HCEC 1CT (cell line): ENCODE results near the gene IFIH1.

Source experiments
- DNase-seq: peaks from one replicate; pipeline ENCODE4 v3.0.0-alpha.2; 2017

IFIH1 gene

GRCh38 chr2:162256591-162256991 lies 61.9 kb downstream of the IFIH1 start:
- peak; percentile 55 for DNase-seq

DNA sequence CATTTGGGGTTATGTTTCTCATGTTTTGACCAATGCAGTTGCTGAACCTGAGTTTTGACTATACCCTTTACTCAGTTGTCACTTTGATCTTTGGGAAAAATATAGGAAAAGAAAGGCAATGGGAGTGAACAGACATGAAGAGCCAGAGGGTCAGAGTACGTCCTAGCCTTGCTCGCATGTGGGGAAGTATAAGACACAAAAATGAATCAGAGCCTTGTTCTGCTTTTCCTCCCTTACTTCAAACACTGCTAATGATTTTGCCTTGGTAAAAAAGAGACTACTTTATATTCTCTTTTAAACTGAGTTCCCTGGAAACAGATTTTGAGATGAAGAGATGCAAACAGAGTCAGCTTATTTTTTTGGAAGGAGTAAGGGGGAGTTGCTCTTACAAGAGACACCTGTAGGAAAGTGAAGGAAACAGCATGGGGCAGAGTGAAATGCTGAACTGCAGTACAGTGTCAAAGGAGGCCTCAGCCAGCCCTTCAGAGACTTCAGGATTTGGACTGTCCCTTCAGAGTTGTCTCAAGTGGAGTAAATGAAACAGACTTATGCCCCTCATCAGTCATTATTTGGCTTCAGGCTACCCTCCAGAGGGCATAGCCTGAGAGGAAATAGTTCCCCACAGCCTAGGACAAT lies 64.1 kb downstream of the IFIH1 start:
- no peak for DNase-seq

DNA sequence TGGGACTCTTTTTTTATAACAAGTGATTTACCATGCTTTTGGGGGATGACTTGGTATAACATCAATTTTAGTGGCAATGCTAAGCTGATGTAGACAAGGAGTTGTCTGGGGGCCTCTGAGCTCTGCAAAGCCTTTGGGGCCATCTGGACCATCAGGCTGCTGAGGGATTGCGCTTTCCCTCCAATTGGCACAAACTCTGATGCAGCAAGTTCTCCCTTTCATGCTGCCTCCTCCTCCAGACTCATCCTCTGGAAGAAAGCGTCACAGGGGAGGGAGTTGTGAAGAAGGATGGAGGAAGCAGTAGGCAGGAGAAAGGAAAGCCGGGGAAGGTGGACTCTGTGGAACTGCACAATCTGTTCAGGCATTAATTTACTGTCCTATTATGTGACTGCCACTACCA lies 65.0 kb downstream of the IFIH1 start:
- DNase-seq: no peak

- DNase-seq: no peak
Observed at GRCh38 chr2:162252153-162252552, 66.3 kb downstream of the IFIH1 start.

GRCh38 chr2:162245781-162246180 lies 72.7 kb downstream of the IFIH1 start:
- peak; percentile 83 for DNase-seq

- DNase-seq: no peak
Observed at GRCh38 chr2:162245061-162245460, 73.4 kb downstream of the IFIH1 start.

GRCh38 chr2:162244541-162245031 lies 73.9 kb downstream of the IFIH1 start:
- DNase-seq: peak; percentile 96

GRCh38 chr2:162243715-162244114 lies 74.8 kb downstream of the IFIH1 start:
- DNase-seq: no peak

- DNase-seq: peak; percentile 96
Observed at GRCh38 chr2:162243294-162243693, 75.2 kb downstream of the IFIH1 start, which contains the start of gene FAP. Gene FAP (minus strand): TSS chr2:162243445. CDS start chr2:162243327, 118 bp downstream.

GRCh38 chr2:162242586-162243280 lies 75.8 kb downstream of the IFIH1 start:
- DNase-seq: peak; percentile 92

DNA sequence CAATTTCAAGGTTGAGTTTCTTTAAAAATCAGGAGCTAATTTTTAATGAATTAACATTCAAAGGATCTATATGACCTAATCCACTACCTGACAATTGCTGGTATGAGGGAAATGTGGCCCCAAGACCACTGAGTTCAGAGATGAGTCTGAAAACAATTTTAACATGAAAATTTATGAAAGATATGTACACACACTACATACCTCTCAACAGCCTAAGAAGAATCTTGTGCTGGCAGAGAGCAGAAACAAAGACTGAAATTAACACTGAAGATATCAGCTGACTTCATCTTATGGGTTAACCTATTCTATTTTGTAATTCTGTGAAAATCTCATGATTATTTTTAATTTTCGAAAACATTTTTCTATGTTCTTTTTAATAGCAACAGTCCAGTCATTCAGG lies 76.9 kb downstream of the IFIH1 start:
- no peak for DNase-seq

DNA sequence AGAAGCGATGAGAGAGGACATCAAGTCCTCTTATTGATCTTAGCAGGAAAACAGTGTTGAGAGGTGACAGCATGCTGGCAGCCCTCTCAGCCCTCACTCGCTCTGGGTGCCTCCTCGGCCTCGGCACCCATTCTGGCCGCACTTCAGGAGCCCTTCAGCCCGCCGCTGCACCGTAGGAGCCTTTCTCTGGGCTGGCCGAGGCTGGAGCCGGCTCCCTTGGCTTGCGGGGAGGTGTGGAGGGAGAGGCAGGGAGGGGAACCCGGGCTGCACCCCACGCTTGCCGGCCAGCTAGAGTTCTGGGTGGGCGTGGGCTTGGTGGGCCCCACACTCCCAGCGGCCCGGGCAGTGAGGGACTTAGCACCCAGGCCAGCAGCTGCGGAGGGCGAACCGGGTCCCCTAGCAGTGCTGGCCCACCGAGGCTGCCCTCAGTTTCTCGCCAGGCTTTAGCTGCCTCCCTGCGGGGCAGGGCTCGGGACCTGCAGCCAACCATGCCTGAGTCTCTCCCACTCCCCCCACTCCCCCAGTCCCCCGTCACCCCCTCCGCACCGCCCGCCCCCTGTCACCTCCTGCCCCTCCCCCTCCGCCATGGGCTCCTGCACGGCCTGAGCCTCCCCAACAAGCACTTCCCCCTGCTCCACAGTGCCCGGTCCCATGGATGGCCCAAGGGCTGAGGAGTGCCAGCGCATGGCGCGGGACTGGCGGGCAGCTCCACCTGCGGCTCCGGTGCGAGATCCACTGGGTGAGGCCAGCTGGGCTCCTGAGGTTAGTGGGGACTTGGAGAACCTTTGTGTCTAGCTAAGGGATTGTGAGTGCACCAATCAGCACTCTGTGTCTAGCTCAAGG lies 83.6 kb downstream of the IFIH1 start:
- no peak for DNase-seq

GRCh38 chr2:162233197-162233596 lies 85.3 kb downstream of the IFIH1 start:
- DNase-seq: peak; percentile 94

DNA sequence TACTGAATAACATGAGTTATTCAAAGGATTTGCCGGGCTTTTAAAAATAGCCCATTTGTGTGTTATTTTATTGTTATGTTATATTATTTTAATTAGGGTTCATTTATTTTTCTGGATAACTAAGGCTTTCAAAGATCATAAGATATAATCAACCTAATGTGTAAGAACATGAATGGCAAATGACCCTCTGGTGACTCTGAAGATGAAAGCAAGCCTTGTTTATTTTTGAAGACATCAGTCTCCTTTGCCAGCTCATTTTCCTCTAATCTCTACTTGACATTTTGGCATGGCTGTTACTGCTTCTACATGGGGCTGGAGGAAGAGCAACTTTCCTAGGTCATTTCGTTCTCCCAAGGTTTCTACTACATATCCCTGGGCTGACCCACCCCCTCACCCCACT lies 85.8 kb downstream of the IFIH1 start:
- no peak for DNase-seq

GRCh38 chr2:162232027-162232426 lies 86.5 kb downstream of the IFIH1 start:
- no peak for DNase-seq

GRCh38 chr2:162230761-162231160 lies 87.7 kb downstream of the IFIH1 start:
- no peak for DNase-seq

- DNase-seq: no peak
Observed at GRCh38 chr2:162226836-162227235, 91.6 kb downstream of the IFIH1 start.

- DNase-seq: peak; percentile 68
Observed at GRCh38 chr2:162221064-162221463, 97.4 kb downstream of the IFIH1 start.

DNA sequence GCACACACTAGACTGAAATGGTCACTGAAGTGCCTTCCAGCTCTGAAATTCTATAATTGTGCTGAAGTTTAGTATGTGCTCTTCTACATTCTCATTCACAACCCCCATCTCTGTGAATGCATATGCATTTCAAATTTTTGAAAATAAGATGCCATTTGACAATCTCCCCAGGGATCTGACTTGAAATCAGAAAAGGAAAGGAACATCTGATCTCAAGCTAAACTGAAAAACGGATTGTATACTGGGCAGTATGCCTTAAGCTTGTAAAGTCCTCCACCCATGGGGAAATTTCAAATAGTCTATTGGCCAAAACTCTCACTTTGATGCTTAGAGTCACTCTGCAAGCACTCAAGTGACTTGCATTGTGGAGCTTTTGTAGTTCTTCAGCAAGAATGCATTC lies 98.1 kb downstream of the IFIH1 start:
- no peak for DNase-seq

DNA sequence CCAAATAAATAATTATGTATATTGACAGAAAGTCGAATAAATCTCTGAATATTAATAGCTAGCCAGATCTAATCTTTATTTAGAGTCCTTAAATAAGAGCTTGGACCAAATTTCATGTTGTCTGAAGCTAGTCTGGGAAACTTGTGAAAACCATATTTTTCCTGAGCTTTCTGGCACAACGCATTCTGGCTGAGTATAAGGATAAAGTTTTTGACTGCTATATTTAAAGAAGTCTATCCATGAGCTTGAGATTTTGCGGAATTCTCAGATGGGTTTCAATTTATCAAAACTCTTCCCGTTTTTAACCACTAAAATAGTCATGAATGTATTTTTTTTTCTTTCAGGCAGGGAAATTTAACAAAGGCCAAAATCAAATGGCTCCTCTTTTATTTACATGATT lies 99.1 kb downstream of the IFIH1 start:
- DNase-seq: no peak

DNA sequence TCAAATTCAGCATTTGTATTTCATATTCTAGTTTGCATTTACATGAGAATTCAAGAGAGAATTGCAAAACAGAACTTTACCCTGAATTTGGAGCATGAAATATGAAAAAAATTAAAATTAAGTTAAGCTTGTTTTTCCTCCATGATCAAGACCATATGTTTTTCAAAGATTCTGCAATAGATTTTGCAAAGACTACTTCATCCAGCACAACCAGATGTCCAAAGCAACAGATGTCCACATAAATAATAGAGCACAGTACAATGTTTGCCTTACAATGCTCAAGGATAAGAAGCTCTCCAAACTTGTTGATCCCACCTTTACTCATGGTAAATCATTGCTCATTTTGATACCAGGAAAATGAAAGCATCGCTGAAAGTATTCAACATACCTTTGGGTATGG lies 100.9 kb downstream of the IFIH1 start:
- no peak for DNase-seq
